Psoas muscle (tissue), 8 donors: ENCODE results near the gene CCND2. TPM values are rescaled to one million over a fixed set of nuclear protein-coding genes. Genes with fewer than 3 reads are reported as not detected.

Source experiments
- ATAC-seq, 4 donors: fragments of 200-7000 bp; cut with Tn5 transposase; one replicate each; pipeline ENCODE4 v1.9.1; 2020; ENCODE audit warnings: moderate library complexity in 3 of 4, mild to moderate bottlenecking in 2 of 4
- DNase-seq, 2 donors: peaks; one replicate each; pipeline ENCODE4 v3.0.0-alpha.2; 2020
- H3K27ac ChIP-seq: fragments of 200-600 bp; one replicate; pipeline ENCODE4 v1.8.0; 2022
- H3K27me3 ChIP-seq, 3 donors: fragments of 200-600 bp in 1 of 3; one replicate each; pipeline versions ENCODE4 v1.6.1 to v1.8.0; 2013 to 2022; ENCODE audit warnings: low read length in 2 of 3, mild to moderate bottlenecking in 2 of 3, moderate library complexity in 1 of 3; ENCODE audit not compliant: insufficient read depth in 3 of 3
- H3K36me3 ChIP-seq, 2 donors: fragments of 200-600 bp in 1 of 2; one replicate each; pipeline versions ENCODE4 v1.6.1 to v1.8.0; 2013 to 2022; ENCODE audit warnings: low read depth in 1 of 2, mild to moderate bottlenecking in 1 of 2, moderate library complexity in 1 of 2; ENCODE audit not compliant: insufficient read depth in 1 of 2
- H3K4me1 ChIP-seq: fragments of 200-600 bp; one replicate; pipeline ENCODE4 v1.8.0; 2022
- H3K4me3 ChIP-seq: fragments of 200-600 bp; one replicate; pipeline ENCODE4 v1.8.0; 2022; ENCODE audit warnings: mild to moderate bottlenecking
- H3K9me3 ChIP-seq: fragments of 200-600 bp; one replicate; pipeline ENCODE4 v1.8.0; 2022
- CTCF ChIP-seq: fragments of 200-600 bp; IDR thresholded peaks from one replicate; pipeline ENCODE4 v1.8.0; 2022; ENCODE audit warnings: antibody characterized with exemption
- WGBS, 3 donors: extraction: QIAGEN DNeasy Blood & Tissue Kit; methylation state at CpG; one replicate each; pipeline versions ENCODE4 v1.1.6 to v1.1.7; 2013; 5-methylcytosine and 5-hydroxymethylcytosine counted together
- intact Hi-C, 2 donors: fragments of 100-400 bp; cut with DNase I; formaldehyde crosslinking; loops; one replicate each; pipeline versions ENCODE4 v1.11.0 to v1.14.2; 2022
- polyA plus RNA-seq, 3 donors: library from polyadenylated mRNA; stranded (reverse); fragments of 200-250 nt; gene quantifications; one replicate each; pipeline ENCODE4 v1.2.3, GENCODE V29; 2013
- total RNA-seq, 4 donors: library from RNA; stranded (reverse); fragmentation: NEBNext Ultra II Directional in 2 of 4; extraction: Animal tissue kit (Norgen Biotek cat#: 25700) in 2 of 4; gene quantifications; one replicate each; pipeline versions ENCODE4 v1.2.1 to v1.2.4, GENCODE V29; 2021 to 2023
- donor health status: healthy with polysubstance abuse.
- donor health status: DM: no; HTN: no; CAD: no; lungs with moderate emphysema.
- donor health status: Bipolar disorder and iron deficiency.
- donor health status: healthy.
- donor health status: DM: yes; HTN: yes; CAD: no.
- donor health status: DM: no; HTN: no; CAD: no.
- donor health status: DM: no; HTN: no; CAD: no.
- donor health status: DM: yes; HTN: yes; CAD: no.

The CCND2 gene
- total and polyA plus RNA-seq, 7 donors, result 0.31 to 10.1 (median 3.3) TPM

DNA sequence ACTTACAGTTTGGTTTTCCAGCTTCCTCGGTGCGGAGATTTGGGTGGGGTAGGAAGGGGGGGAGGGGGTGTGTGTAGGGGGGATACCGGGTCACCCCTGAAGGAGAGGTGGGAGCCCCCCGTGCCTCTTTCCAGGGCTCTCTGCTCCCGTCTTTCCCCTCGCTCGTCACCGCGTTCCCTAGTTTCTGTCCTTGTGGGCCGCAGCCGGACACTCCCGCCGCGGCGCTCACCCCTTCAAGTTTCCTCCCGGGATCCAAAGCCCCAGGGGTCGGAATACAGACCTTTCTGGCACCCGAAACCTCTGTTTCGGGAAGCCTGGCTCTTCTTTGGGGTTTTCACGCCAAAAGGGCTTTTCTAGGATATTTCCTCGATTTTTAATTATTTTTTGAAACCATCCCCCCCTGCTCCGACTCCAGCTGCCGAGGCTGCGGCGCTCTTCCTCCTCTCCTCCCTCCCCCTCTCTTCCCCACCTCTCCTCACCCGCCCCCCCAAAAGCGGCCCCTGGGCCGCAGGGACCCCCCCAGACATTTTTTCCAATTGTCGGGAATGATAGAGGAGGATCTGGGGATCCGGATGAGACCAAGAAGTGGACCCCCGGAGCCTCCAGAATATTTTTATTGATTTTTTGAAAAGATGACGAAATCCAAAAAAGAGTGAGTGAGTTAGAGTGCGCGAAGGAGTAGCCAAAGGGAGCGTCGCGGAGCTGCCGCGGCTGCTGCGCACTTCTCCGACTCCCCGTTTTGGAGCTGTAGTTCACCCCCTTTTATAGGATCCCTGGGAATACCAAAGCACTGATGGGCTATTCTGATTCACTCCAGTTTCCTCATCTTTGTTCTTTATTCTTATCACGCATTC, 1.7 kb downstream of the CCND2 start:
- peaks cover 48% of the 10 kb centered on the region for H3K4me1 ChIP-seq

GRCh38 chr12:4275870-4276301, 2.3 kb downstream of the CCND2 start:
- Histone ChIP-seq H3K4me1 (peaks cover 45% of the 10 kb centered on the region), H3K36me3 (no peaks in the 10 kb centered on the region), H3K27me3 (peaks cover 0 to 60% (median 37%) of the 10 kb centered on the region in 3 donors), H3K27ac (no peak overlapping the region), H3K9me3 (no peaks in the 10 kb centered on the region), H3K4me3 (peak overlapping the region; percentile 69)
- TF ChIP-seq CTCF, result no peak
- intact Hi-C loops, result loop anchor here (2.0 to 5.0 kb wide), 6 partner anchors 169 to 975 kb away; no protein-coding TSS in a partner anchor
- no peak for ATAC-seq
- no peak for DNase-seq
- 32 to 58% (median 41%) methylated on average over 14 of the region's 14 CpGs for WGBS, 3 donors

More for the DNA sequence above, 1.7 kb downstream of the CCND2 start:
- Histone ChIP-seq H3K36me3 (no peaks in the 10 kb centered on the region), H3K27ac (peak overlapping the region; percentile 16), H3K4me3 (peak overlapping the region; percentile 69), H3K27me3 (peaks cover 0 to 66% (median 37%) of the 10 kb centered on the region in 3 donors), H3K9me3 (no peaks in the 10 kb centered on the region)
- intact Hi-C loops, result loop anchor here (5.0 kb wide), 3 partner anchors 168 to 278 kb away; no protein-coding TSS in a partner anchor
- no peak for DNase-seq
- WGBS, 3 donors, result 3 to 5% (median 4%) methylated on average over 40 to 43 of the region's 43 CpGs
- no peak for TF ChIP-seq CTCF
- no peak for ATAC-seq

DNA sequence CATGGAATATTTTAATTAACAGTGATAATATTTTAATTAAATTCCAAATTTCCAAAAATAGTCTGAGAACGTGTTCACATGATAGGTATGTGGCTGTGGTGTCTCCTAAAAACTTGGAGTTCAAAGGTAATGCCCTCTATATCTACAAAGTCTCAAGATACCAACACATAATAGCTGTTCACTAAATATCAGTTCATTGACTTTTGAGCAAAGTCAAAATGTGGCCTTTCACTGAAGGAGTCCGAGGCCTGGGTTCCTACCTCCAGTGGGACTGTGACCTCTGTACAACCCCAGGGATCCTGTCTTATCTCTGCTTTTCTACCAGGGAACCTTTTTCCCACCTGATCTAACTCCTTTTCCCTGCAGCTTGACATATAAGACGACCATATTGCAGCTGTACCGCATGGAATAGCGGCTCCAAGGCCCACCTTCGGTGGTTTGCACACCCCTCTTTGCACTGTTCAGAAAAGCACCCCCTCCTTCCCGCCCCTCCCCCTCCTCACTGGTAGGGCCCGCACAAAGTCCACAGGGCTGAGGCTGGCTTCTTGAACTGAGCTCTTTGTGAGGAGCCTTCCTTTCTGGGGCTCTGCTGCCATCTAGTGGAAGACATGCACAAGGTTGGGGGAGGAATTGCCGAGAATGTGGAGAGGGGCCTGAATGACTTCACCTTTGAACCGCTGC, 3.1 kb downstream of the CCND2 start:
- peak; percentile 88 for TF ChIP-seq CTCF
- intact Hi-C loops, result loop anchor here (1.0 to 5.0 kb wide), 7 partner anchors 169 to 976 kb away; no protein-coding TSS in a partner anchor
- peak overlapping the region; percentile 69 for H3K4me3 ChIP-seq
- H3K36me3 ChIP-seq, result no peaks in the 10 kb centered on the region
- peak; percentile 77 to 86 for DNase-seq
- H3K27me3 ChIP-seq, result peaks cover 0 to 52% (median 29%) of the 10 kb centered on the region in 3 donors
- peak; percentile 64 to 78 (median 74) for ATAC-seq
- no peaks in the 10 kb centered on the region for H3K9me3 ChIP-seq
- WGBS, 3 donors, result 5 to 6% (median 5%) methylated on average over 10 of the region's 10 CpGs
- peaks cover 37% of the 10 kb centered on the region for H3K4me1 ChIP-seq
- no peak overlapping the region for H3K27ac ChIP-seq

DNA sequence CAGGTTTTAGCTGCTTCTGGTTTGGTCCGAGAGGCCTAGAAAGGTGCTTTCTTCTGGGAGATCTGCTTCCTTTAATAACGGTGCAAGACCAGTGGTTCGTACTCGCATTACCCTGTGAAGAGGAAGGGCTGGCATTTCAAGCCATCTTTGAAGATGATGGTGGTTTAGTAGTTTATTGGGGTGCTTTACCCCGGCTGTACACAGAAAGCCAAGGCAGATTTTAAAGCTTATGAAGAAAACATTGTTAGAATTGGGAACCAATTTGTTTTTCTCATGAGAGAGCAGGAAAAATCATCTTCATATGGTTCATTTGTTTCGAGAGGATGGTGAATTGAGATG, 3.6 kb downstream of the CCND2 start:
- 26 to 37% (median 28%) methylated on average over 6 of the region's 6 CpGs for WGBS, 3 donors
- DNase-seq, result no peak
- no peak for ATAC-seq
- intact Hi-C loops, result loop anchor here (1.0 to 5.0 kb wide), 7 partner anchors 170 to 976 kb away; no protein-coding TSS in a partner anchor
- Histone ChIP-seq H3K4me1 (peaks cover 32% of the 10 kb centered on the region), H3K36me3 (no peaks in the 10 kb centered on the region), H3K27ac (no peak overlapping the region), H3K9me3 (no peaks in the 10 kb centered on the region), H3K27me3 (peaks cover 0 to 47% (median 28%) of the 10 kb centered on the region in 3 donors), H3K4me3 (no peak overlapping the region)
- TF ChIP-seq CTCF, result no peak
